Osteoblast (primary cell): ENCODE data around the gene SLC5A10. TPM values are rescaled to one million over a fixed set of nuclear protein-coding genes. Genes with fewer than 3 reads are reported as not detected.
A peak's percentile ranks its signal among the peaks of the same experiment; 100 is the strongest.

Experiments
- DNase-seq: peaks from one replicate; pipeline ENCODE4 v3.0.0; 2011; ENCODE audit warnings: low spot score, mixed read lengths; ENCODE audit not compliant: insufficient read length; ENCODE audit errors: missing footprints
- H2AFZ ChIP-seq: 2 replicates; pipeline ENCODE4 v1.6.0; 2011; ENCODE audit warnings: mild to moderate bottlenecking, low read length
- H3K27ac ChIP-seq: 2 replicates; pipeline ENCODE4 v1.5.1; 2011; ENCODE audit warnings: mild to moderate bottlenecking, low read depth, low read length, moderate library complexity
- H3K27me3 ChIP-seq: 2 replicates; pipeline ENCODE4 v1.6.0; 2012; ENCODE audit warnings: mild to moderate bottlenecking, control low read depth, inconsistent platforms, low read length, moderate library complexity; ENCODE audit not compliant: insufficient read depth
- H3K36me3 ChIP-seq: 2 replicates; pipeline ENCODE4 v1.5.1; 2011; ENCODE audit warnings: mild to moderate bottlenecking, low read length, control low read depth, moderate library complexity; ENCODE audit not compliant: insufficient read depth
- H3K4me1 ChIP-seq: 2 replicates; pipeline ENCODE4 v1.5.1; 2011; ENCODE audit warnings: mild to moderate bottlenecking, low read length, control low read depth, moderate library complexity; ENCODE audit not compliant: insufficient read depth
- H3K4me2 ChIP-seq: 2 replicates; pipeline ENCODE4 v1.6.0; 2011; ENCODE audit warnings: mild to moderate bottlenecking, low read length; ENCODE audit not compliant: insufficient read depth
- H3K4me3 ChIP-seq: fragments of 200-600 bp; sonication (generic); 3 replicates; pipeline ENCODE4 v1.5.1; 2012; ENCODE audit warnings: mild to moderate bottlenecking, low read length, inconsistent platforms; ENCODE audit not compliant: insufficient read depth
- H3K79me2 ChIP-seq: 2 replicates; pipeline ENCODE4 v1.6.0; 2012; ENCODE audit warnings: mild to moderate bottlenecking, low read length, control low read depth, inconsistent platforms; ENCODE audit not compliant: insufficient read depth
- H3K9me3 ChIP-seq: 2 replicates; pipeline ENCODE4 v1.5.1; 2011; ENCODE audit warnings: low read depth, low read length, control low read depth
- H4K20me1 ChIP-seq: 2 replicates; pipeline ENCODE4 v1.6.0; 2012; ENCODE audit warnings: mild to moderate bottlenecking, low read length, control low read depth; ENCODE audit not compliant: insufficient read depth
- total RNA-seq: library from RNA; depleted of rRNA; stranded (reverse); fragments of >200 nt; gene quantifications from 2 replicates; pipeline ENCODE4 v1.2.3, GENCODE V29; 2012
- TF ChIP-seq, protein P1 (sequence below): IDR thresholded peaks from 2 replicates; pipeline ENCODE4 v1.5.1; 2011; ENCODE audit warnings: mild to moderate bottlenecking, low read depth, low read length, moderate library complexity; ENCODE audit errors: extremely low read depth

Gene SLC5A10
- total RNA-seq, 1 donor, result not detected

DNA sequence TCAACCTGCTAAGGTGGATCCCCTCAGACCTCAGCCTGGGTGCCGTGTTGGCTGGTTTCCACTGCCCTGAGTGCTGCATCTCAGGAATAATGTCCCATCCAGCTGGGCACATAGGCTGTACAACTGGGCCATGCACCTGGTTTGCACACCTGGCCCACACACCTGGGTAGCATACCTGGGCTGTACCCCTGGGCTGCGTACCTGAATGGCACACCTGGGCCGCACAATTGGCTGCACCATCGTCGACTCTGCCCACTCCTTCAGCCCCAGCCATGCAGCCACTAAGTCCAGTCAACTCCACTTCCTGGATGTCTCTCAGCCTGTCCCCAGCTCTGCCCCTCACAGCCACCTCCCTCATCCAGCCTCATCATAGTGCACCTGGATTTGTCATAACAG, 7.9 kb downstream of the SLC5A10 start:
- H3K36me3 ChIP-seq, result no peaks in the 10 kb centered on the region
- no peak overlapping the region for H3K4me3 ChIP-seq
- no peaks in the 10 kb centered on the region for H3K9me3 ChIP-seq
- H2AFZ ChIP-seq, result no peak overlapping the region
- no peaks in the 10 kb centered on the region for H3K27me3 ChIP-seq
- TF ChIP-seq, protein P1, sequence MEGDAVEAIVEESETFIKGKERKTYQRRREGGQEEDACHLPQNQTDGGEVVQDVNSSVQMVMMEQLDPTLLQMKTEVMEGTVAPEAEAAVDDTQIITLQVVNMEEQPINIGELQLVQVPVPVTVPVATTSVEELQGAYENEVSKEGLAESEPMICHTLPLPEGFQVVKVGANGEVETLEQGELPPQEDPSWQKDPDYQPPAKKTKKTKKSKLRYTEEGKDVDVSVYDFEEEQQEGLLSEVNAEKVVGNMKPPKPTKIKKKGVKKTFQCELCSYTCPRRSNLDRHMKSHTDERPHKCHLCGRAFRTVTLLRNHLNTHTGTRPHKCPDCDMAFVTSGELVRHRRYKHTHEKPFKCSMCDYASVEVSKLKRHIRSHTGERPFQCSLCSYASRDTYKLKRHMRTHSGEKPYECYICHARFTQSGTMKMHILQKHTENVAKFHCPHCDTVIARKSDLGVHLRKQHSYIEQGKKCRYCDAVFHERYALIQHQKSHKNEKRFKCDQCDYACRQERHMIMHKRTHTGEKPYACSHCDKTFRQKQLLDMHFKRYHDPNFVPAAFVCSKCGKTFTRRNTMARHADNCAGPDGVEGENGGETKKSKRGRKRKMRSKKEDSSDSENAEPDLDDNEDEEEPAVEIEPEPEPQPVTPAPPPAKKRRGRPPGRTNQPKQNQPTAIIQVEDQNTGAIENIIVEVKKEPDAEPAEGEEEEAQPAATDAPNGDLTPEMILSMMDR, result no peak
- H3K4me2 ChIP-seq, result no peak overlapping the region
- DNase-seq, result peak; percentile 32
- no peak overlapping the region for H3K27ac ChIP-seq
- H3K4me1 ChIP-seq, result peaks cover 28% of the 10 kb centered on the region
- H3K79me2 ChIP-seq, result no peaks in the 10 kb centered on the region
- H4K20me1 ChIP-seq, result no peaks in the 10 kb centered on the region

DNA sequence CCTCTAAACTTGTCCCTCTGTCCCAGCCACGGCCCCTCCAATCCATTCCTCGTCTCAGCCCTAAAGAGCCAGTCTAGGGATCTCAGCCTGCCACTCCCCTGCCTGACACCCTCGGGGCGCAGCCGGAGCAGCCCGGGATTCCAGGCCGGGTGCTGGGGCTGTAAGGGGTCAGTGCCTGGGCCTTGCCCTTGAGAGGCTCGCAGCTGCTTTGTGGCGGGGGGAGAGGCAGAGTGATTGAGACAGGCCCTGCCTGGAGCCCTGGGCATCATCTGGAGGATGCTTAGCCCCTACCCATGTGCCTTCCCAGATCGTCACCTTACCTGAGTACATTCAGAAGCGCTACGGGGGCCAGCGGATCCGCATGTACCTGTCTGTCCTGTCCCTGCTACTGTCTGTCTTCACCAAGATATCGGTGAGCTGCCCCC, 8.3 kb downstream of the SLC5A10 start:
- H3K4me2 ChIP-seq, result no peak overlapping the region
- H3K36me3 ChIP-seq, result no peaks in the 10 kb centered on the region
- no peaks in the 10 kb centered on the region for H3K79me2 ChIP-seq
- no peaks in the 10 kb centered on the region for H3K9me3 ChIP-seq
- no peak overlapping the region for H3K4me3 ChIP-seq
- TF ChIP-seq, protein P1, result no peak
- peaks cover 28% of the 10 kb centered on the region for H3K4me1 ChIP-seq
- no peaks in the 10 kb centered on the region for H4K20me1 ChIP-seq
- DNase-seq, result no peak
- H2AFZ ChIP-seq, result no peak overlapping the region
- no peaks in the 10 kb centered on the region for H3K27me3 ChIP-seq
- H3K27ac ChIP-seq, result no peak overlapping the region

DNA sequence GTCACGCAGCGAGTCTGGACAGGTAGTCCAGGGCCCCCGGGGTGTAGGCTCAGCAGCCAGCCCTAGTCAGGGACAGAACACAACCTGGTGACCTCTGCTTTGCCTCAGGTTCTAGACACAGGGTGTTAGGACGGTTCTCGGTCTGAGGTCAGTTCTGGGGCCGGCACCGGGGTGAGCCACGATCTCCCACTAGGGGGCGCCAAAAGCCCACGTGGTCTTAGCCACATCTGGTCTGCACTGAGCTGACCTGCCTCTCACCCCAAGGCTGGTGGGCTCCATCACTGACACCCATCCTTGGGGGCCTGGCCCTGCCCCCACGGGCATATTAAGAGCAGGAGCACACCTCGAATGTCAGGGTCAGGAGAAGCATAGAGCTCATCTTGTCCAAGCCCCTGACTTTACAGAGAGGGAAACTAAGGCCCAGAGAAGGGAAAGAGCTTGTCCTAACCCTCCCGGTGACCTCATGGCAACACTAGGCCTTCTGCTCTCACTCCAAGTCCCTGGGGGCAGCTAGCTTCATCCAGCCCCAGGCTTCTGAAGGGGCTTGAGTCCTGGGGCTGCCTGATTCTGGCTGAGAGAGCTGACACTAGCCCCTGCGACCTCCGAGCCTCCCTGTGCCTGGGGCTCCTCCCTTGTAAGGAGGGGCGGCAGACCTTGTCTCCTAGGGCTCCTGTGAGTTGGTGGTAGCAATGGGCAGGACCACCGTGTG, 9.0 kb downstream of the SLC5A10 start:
- TF ChIP-seq, protein P1, result peak; percentile 90
- Histone ChIP-seq H3K27ac (peak overlapping the region; percentile 87), H3K4me1 (peaks cover 28% of the 10 kb centered on the region), H3K36me3 (no peaks in the 10 kb centered on the region), H3K4me2 (no peak overlapping the region), H3K9me3 (no peaks in the 10 kb centered on the region), H4K20me1 (no peaks in the 10 kb centered on the region), H2AFZ (no peak overlapping the region), H3K79me2 (no peaks in the 10 kb centered on the region), H3K4me3 (no peak overlapping the region), H3K27me3 (no peaks in the 10 kb centered on the region)
- peak; percentile 97 for DNase-seq

DNA sequence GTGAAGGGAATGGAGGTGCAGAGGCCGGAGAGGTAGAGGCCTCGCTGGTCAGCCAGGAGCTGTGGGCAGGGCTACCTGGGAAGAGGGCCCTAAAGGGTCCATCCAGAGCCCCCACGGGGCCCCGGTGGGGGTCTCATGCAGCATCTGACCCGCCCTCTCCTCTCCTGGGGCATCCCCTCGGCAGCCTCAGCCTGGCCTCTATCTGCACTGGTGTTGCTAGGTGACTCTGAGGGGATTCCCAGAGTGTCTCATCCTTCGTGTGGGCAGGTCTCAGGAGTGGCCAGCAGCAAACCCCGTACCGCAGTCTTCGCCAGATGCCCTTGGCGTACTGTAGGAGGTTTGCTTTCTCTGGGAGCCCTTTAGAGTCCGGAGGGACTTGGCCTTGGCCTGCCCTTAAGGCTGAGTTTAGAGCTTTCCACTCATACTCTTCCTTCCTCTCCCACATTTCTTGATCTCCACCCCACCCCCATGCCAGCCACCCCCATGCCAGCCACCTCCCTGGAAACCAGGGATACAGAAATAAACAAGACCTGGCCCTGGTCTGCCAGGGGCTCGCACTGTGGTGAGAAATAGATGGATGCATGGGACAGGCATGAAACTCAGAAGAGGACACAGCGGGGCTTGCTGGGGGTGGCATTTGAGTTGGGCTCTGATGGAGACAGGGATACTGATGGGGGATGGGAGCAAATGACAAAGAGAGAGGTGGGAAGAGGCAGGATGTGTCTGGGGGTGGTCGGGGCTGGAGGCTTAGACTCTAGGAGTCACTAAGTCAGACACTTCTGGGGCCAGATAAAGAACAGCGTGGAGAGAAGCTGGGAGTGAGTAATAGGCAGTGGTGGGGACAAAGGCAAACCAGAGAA, 9.9 kb downstream of the SLC5A10 start:
- peaks cover 28% of the 10 kb centered on the region for H3K4me1 ChIP-seq
- no peak overlapping the region for H3K4me3 ChIP-seq
- no peaks in the 10 kb centered on the region for H3K79me2 ChIP-seq
- peak; percentile 89 for DNase-seq
- peak overlapping the region; percentile 27 for H3K4me2 ChIP-seq
- H3K27me3 ChIP-seq, result no peaks in the 10 kb centered on the region
- TF ChIP-seq, protein P1, result no peak
- no peaks in the 10 kb centered on the region for H3K36me3 ChIP-seq
- no peaks in the 10 kb centered on the region for H4K20me1 ChIP-seq
- peak overlapping the region; percentile 87 for H3K27ac ChIP-seq
- no peak overlapping the region for H2AFZ ChIP-seq
- H3K9me3 ChIP-seq, result no peaks in the 10 kb centered on the region
